Testis (tissue), 2 donors: Measurements from ENCODE around the gene ZNF350.

Source experiments
- POLR2A ChIP-seq: fragments of 450-650 bp; IDR thresholded peaks from one replicate; pipeline ENCODE4 v1.6.1; 2017; ENCODE audit warnings: antibody characterized with exemption, mild to moderate bottlenecking, moderate library complexity
- TF ChIP-seq, protein P1 (sequence below), 3 experiments: fragments of 450-650 bp in 2 of 3; fragments of 200-600 bp in 1 of 3; sonication (generic) in 1 of 3; IDR thresholded peaks; one replicate each; pipeline ENCODE4 v1.5.1; 2016 to 2019; ENCODE audit warnings: antibody characterized with exemption in 3 of 3, mild to moderate bottlenecking in 2 of 3, moderate library complexity in 1 of 3

DNA sequence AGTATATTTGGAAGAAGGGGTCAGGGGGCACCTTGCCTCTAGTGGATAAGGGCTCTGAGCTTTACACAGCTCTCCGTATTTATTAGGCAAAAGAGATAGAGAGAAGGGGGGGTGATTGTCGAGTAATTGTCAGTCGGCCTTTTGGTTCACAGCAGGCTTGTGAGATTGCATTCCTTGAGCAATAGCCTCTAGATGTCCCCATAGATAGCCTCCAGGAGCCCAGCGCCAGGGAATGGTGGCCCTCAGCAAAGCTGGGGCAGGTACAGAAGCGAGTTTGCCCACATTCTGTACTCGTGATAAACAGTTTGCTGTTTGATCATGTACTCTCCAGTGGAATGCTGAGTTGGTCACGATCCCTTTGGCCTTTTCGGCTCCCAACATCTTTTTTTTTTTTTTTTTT lies 54.7 kb downstream of the ZNF350 start:
- no peak for TF ChIP-seq POLR2A
- TF ChIP-seq, protein P1, sequence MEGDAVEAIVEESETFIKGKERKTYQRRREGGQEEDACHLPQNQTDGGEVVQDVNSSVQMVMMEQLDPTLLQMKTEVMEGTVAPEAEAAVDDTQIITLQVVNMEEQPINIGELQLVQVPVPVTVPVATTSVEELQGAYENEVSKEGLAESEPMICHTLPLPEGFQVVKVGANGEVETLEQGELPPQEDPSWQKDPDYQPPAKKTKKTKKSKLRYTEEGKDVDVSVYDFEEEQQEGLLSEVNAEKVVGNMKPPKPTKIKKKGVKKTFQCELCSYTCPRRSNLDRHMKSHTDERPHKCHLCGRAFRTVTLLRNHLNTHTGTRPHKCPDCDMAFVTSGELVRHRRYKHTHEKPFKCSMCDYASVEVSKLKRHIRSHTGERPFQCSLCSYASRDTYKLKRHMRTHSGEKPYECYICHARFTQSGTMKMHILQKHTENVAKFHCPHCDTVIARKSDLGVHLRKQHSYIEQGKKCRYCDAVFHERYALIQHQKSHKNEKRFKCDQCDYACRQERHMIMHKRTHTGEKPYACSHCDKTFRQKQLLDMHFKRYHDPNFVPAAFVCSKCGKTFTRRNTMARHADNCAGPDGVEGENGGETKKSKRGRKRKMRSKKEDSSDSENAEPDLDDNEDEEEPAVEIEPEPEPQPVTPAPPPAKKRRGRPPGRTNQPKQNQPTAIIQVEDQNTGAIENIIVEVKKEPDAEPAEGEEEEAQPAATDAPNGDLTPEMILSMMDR (IDR thresholded peaks at IDR 0.05) = no peak
